Pons (tissue), 1 donor: ENCODE data around the gene TRIM2.
A peak's percentile ranks its signal among the peaks of the same experiment; 100 is the strongest.

Experiments
- DNase-seq: peaks from one replicate; pipeline ENCODE4 v3.0.0-alpha.2; 2016; ENCODE audit warnings: low spot score

Gene TRIM2

GRCh38 chr4:153275380-153276276, 71.4 kb downstream of the TRIM2 start:
- no peak for DNase-seq

GRCh38 chr4:153276971-153277370, 72.7 kb downstream of the TRIM2 start:
- DNase-seq: no peak

GRCh38 chr4:153281476-153281875, 77.2 kb downstream of the TRIM2 start:
- no peak for DNase-seq

GRCh38 chr4:153282023-153282422, 77.8 kb downstream of the TRIM2 start:
- no peak for DNase-seq

GRCh38 chr4:153283260-153283659, 79.0 kb downstream of the TRIM2 start:
- DNase-seq: no peak

DNA sequence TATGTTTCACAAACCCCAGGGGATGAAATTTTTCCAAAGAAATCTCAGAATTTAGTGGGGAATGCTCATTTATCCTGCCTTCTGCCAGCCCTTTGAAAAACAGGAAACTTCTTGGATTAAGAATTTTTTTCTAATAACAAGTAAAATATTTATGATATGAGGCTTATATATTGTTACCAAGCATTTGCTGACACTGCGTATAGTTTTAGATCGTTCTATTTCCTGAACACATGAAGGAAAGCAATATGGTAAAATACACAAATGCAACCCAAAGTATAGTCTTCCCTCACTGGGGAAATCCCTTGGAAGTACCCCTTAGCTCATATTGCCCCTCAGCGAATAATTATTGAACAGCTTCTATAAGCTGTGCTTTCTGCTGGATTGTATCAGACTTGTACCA, 85.9 kb downstream of the TRIM2 start:
- no peak for DNase-seq

DNA sequence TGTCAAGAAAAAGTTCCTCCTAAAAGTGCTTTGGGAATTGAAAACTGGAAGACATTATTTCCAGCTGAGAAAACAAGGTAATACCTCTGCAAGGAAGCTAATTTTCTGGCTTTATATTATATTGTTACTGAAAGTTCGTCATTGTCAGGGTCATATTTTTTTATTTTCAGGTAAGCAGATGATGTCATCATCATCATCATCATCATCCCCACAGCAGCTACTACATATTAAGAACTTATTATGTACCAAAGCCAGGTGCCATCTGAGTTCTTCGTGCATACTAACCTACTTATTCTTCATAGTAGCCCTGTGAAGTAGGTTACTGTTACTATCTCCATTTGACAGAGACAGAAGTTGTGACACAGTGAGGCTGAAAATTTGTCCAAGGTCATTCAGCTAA, 87.3 kb downstream of the TRIM2 start:
- no peak for DNase-seq

- DNase-seq: no peak
Observed at GRCh38 chr4:153292897-153293741, 88.9 kb downstream of the TRIM2 start.

- DNase-seq: no peak
Observed at GRCh38 chr4:153293742-153294057, 89.5 kb downstream of the TRIM2 start.

DNA sequence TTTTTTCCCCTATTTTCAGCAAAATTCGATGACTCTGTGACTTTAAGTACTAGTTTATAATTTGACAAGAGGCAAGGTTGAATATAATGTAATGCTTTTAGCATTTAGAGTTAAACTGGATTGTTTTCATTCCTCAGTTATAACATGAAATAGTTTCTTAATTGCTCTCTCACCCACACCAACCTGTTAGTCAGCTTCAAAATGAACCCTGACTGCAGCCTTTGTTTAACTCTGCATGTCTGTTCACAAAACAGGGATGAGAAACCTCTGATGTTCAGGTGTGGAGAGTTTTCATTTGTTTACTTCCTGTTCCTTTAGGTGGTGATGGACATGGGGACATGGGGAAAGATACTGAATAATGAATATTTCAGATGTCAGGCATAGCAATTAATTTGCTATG, 90.4 kb downstream of the TRIM2 start:
- no peak for DNase-seq

GRCh38 chr4:153295131-153295755, 91.0 kb downstream of the TRIM2 start:
- DNase-seq: no peak

DNA sequence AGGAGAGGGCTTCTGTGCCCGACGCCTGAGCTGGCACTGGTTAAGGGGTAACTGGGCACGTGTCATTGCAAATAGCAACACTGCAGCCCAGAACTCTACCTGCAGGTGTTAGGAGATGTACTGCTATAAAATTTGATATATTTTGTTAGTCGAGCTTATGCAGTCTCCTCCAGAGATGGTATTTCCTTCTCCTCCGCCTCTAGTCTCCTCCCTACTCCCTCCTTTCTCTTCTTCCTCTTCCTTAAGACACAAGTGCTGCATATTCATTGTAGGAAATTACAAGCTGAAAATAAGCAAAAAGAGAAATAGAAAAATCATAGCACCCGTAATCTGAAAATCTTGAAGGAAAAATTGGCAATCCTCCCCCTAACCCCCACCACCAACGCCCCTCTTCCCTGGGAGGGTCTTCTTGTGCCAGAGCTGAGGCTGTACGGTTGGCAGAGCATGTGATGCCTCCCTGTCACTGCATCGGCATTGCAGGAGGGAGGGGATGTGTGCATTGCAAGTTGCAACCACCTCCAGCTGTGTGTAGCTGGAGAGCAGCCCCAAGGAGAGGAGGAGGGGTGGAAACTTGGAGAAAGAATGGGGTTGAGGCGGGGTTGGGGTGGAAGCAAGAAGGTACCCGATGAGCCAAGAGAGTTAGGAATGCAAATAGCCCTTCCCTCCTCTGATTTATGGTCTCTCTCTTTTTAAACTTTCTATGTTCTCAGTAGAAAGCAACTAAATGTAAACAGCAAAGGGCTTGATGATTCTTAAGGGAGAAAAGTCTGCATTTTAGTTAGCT, 92.0 kb downstream of the TRIM2 start:
- DNase-seq: no peak

DNA sequence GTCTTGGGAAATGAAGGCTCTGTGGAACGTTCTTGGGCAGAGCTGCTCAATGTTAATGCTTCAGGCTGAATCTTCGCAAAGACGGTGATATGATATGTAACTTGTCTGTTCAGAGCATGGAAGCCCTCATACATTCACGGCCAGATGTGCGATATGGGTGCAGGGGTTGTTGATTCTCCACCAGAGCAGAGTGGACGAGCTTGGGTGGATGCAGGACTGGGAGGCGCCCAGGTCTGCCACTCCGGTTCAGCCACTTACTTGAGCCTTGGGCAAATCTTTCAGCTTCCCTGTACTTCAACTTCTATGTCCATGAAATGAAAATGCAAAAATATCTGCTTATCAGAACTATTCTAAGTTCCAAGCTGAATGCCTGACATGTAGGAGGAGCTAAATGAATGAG, 92.9 kb downstream of the TRIM2 start:
- DNase-seq: no peak

DNA sequence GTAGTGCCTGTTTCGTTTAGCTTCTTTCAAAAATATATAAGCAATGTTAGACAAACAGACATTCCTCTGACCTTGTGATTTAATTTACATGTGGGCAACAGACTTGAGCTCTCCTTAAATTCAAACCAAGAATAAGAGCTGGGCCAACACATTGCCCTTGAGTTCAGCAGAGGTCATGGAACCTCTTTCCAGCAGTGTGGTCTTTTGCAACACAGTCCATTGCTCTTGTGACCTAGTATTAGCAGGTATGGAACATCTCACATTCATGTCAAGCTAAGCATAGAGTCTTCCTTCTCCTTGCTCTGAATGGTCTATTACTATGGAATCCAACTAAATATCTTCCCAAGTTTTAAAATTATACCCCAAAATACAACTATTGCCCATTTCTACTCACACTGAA, 106.5 kb downstream of the TRIM2 start:
- no peak for DNase-seq

GRCh38 chr4:153314915-153315314, 110.7 kb downstream of the TRIM2 start:
- DNase-seq: no peak

DNA sequence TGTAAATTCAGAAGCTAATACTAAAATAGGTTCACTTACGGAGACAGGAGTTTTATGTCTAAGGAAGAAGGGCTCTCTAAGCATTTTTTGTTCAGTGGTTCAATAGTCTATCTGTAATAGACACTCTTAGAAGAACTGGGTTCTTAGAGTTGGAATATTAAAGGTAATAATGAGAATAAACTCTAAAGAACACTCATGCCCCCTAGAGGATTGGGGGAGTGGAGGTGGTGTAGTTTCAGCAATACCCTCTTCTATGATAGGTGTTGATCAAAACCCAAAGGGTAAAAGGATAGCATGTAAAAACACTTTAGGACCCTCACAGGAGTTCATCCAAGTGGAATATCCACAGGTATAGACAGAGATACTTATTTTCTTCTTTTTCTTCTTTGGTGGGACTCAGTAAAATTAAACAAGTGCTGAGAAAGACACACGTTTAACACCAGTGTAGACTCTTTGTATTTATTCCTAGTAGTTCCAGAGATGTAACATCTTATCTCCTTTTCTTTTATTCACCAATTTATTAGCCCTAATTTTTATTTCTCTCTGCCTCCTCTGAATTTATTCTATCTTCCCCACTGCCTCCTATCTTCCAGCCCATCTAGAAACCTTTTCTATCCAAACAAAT, 114.6 kb downstream of the TRIM2 start:
- peak; percentile 53 for DNase-seq

GRCh38 chr4:153322791-153323190, 118.5 kb downstream of the TRIM2 start:
- DNase-seq: no peak

DNA sequence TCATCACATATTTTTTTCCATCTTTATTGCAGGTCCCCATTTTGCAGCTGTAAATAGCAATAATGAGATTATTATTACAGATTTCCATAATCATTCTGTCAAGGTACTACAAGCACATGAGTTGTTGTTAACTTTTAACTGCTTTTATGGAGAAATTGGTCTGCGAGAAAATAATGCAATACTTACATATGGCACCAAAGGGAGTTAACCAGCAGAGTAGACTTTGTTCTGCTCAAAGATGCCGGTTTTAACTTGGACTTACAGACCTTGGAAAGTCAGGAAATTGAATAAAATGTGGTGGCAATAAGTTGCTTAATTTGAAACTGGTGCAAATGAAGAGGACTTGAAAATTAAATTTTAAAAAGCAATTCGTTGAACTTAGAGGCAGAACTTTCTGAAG, 119.8 kb downstream of the TRIM2 start:
- no peak for DNase-seq

DNA sequence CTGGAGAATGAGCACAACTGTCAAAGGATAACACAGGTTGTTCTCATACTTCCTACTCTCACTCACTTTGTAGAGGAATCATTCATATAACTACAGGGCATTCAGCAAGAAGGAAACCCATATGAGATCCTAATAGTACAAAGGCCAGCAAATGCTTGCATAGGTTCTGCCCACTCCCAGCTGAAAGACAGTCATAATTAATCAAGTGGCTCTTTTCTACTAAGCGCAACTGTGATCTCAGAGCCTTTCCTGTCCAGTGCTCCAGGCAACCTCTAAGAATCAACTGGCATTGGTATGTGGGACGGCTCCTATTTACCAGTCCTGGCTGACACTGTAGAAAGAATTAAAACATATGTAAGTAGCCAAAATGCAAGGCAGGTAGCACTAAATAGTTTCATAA, 121.3 kb downstream of the TRIM2 start:
- no peak for DNase-seq

DNA sequence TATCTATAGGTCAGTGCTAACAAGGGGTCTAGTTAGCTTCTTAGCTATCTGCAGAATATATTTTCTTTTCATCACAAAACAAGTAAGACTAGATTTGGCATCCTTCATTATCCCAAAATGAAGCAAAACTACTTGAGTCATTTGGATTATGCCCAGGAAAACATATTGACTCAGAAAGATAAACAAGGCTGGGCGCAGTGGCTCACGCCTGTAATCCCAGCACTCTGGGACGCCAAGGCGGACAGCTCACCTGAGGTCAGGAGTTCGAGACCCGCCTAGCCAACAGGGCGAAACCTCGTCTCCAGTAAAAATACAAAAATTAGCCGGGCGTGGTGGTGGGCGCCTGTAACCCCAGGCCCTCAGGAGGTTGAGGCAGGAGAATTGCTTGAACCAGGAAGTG, 122.3 kb downstream of the TRIM2 start:
- DNase-seq: no peak

DNA sequence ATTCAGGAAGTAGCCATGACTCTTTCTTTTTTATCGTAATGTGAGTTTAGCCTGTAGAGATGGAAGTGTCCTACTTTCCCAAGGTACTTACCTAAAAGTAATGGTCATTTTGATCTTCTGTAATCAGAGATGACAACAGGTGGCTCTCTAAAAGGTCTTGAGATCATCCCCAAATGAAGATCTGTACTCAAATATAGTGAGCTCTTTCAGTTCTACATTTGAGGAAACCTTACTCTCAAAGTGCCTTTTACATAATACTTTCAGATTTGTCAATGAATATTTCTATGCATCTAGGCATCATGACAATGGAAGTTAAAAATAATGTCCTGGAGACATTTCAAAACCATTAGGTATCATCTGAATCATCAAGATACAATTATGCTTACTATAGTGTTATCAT, 123.0 kb downstream of the TRIM2 start:
- DNase-seq: no peak

GRCh38 chr4:153332936-153333335, 128.7 kb downstream of the TRIM2 start:
- DNase-seq: no peak
